Tibial nerve (tissue), 4 donors: Measurements from ENCODE around the gene ADAM19.

Source experiments
- EP300 ChIP-seq, 2 donors: sonication (generic); formaldehyde crosslinking; IDR thresholded peaks; one replicate each; pipeline ENCODE4 v1.6.1; 2017; ENCODE audit warnings: antibody characterized with exemption in 2 of 2, mild to moderate bottlenecking in 1 of 2
- POLR2A ChIP-seq, 2 donors: fragments of 450-650 bp; IDR thresholded peaks; one replicate each; pipeline ENCODE4 v1.6.1; 2017; ENCODE audit warnings: antibody characterized with exemption in 2 of 2, mild to moderate bottlenecking in 2 of 2, moderate library complexity in 2 of 2
- TF ChIP-seq, protein P1 (sequence below), 5 experiments: fragments of 200-600 bp in 3 of 5; fragments of 450-650 bp in 2 of 5; sonication (generic) in 3 of 5; IDR thresholded peaks; one replicate each; pipeline ENCODE4 v1.5.1; 2016 to 2019; ENCODE audit warnings: antibody characterized with exemption in 5 of 5, mild to moderate bottlenecking in 3 of 5, moderate library complexity in 2 of 5

DNA sequence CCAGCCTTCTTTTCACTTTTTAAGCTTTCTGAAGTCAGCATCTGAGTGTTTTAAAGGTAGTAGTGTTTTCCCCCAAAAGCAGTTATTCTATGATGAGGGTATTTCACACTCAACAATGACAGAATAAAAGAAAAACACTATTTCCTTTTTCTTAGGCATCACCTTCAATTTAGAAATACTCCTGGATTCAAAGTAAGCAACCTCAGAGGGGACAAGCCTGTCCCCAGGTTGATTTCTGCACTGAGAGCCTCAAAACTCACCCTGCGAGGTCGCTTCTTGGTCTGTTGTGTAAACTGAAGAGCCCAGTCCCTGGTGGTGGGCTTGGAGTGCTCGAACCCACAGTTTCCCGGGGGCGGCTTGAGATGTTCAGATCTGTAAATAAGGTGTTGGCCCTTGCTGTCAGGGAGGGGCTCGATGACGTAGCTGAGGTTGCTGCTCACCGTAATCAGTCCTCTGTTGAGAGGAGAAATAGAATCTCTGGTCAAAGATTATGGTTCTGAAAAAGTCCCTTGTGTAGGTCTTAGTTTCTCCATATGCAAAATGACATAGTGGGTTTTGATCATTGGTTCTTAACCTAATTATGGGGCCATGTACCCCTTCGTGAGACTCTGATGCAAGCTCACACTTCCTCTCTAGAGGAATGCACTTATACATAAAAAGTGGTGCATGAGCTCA lies 55.9 kb downstream of the ADAM19 start:
- TF ChIP-seq POLR2A (IDR thresholded peaks at IDR 0.05) (no peak), EP300 (IDR thresholded peaks at IDR 0.05) (no peak)
- TF ChIP-seq, protein P1, sequence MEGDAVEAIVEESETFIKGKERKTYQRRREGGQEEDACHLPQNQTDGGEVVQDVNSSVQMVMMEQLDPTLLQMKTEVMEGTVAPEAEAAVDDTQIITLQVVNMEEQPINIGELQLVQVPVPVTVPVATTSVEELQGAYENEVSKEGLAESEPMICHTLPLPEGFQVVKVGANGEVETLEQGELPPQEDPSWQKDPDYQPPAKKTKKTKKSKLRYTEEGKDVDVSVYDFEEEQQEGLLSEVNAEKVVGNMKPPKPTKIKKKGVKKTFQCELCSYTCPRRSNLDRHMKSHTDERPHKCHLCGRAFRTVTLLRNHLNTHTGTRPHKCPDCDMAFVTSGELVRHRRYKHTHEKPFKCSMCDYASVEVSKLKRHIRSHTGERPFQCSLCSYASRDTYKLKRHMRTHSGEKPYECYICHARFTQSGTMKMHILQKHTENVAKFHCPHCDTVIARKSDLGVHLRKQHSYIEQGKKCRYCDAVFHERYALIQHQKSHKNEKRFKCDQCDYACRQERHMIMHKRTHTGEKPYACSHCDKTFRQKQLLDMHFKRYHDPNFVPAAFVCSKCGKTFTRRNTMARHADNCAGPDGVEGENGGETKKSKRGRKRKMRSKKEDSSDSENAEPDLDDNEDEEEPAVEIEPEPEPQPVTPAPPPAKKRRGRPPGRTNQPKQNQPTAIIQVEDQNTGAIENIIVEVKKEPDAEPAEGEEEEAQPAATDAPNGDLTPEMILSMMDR (IDR thresholded peaks at IDR 0.05), result no peak
